HG03565 (cell line): ENCODE results near the gene CAMK2G.
A peak's percentile ranks its signal among the peaks of the same experiment; 100 is the strongest.
"Not testable (repeated sequence)": the region's sequence is repeated elsewhere in the genome, so short reads cannot be mapped to it uniquely, and the experiment has no call there.

Source experiments
- ATAC-seq: cut with Tn5 transposase; IDR thresholded peaks from one replicate; pipeline ENCODE4 v1.9.1; 2021; ENCODE audit warnings: mild to moderate bottlenecking, moderate library complexity; ENCODE audit not compliant: unreplicated experiment

Gene CAMK2G

GRCh38 chr10:73874267-73875138 is at the start of gene CAMK2G:
TSS of gene CAMK2G (minus strand) at chr10:73874555. CDS start at chr10:73874461, 94 bp downstream.
- ATAC-seq, result peak; percentile 59

DNA sequence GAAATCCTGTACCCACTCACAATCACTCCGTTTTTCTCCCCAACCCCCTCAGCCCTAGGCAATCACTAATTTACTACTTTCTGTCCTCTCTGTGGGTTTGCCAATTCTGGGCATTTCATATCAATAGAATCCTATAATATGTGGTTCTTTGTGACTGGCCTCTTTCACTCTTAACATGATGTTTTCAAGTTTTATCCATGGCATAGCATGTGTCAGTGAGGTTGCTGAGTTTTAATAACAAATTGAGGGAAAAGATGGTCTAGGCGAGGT is 48.4 kb upstream of the CAMK2G start:
- no peak for ATAC-seq

- ATAC-seq, result no peak
Observed at GRCh38 chr10:73922007-73922863, 47.9 kb upstream of the CAMK2G start.

GRCh38 chr10:73920089-73920488 is 45.7 kb upstream of the CAMK2G start:
- ATAC-seq, result no peak

DNA sequence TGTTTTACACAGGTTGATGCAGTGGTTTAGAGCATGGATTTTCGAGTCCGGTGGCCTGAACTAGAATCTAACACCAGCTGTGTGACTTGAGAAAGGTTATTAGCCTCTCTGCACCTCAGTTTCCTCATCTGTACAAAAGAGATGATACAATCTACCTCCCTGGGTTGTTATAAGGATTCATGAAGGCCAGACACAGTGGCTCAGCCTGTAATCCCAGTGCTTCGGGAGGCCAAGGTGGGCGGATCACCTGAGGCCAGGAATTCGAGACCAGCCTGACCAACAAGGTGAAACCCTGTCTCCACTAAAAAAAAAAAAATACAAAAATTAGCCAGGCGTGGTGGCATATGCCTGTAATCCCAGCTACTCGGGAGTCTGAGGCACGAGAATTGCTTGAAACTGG is 45.1 kb upstream of the CAMK2G start:
- ATAC-seq, result not testable (repeated sequence)

DNA sequence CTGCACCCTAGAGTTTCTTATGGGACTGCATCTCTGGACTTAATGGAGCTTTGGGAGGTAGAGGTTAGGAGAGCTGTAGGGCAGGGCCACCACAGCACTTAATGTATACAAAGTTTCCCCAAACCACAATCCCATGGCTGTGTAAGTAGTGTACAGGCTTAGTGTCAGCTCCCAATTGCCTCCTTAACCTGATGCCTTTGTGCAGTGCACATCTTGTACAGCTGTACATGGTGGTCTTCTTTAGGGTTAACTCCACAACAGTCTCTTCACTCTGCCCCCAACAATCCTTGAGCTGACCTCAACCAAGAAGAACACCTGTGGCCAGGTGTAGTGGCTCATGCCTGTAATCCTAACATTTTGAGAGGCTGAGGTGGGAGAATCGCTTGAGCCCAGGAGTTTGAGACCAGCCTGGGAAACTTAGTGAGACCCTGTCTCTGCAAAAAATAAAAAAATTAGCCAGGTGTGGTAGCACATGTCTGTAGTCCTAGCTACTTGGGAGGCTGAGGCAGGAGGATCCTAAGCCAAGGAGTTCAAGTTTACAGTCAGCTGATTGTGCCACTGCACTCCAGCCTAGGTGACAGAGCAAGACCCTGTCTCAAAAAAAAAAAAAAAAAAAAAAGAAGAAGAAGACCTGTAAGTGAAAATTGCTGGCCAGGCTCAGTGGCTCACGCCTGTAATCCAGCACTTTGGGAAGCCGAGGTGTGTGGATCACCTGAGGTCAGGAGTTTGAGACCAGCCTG is 43.4 kb upstream of the CAMK2G start:
- no peak for ATAC-seq

DNA sequence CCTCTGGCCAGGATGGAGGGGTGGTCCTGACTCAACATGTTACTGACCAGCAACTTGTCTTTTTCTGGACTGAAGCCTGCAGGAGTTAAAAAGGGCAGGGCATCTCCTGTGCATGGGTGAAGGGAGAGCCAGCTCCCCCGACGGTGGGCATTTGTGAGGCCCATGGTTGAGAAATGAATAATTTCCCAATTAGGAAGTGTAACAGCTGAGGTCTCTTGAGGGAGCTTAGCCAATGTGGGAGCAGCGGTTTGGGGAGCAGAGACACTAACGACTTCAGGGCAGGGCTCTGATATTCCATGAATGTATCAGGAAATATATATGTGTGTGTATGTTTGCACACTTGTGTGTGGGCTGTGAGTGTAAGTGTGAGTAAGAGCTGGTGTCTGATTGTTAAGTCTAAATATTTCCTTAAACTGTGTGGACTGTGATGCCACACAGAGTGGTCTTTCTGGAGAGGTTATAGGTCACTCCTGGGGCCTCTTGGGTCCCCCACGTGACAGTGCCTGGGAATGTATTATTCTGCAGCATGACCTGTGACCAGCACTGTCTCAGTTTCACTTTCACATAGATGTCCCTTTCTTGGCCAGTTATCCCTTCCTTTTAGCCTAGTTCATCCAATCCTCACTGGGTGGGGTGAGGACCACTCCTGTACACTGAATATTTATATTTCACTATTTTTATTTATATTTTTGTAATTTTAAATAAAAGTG is 42.6 kb upstream of the CAMK2G start:
- ATAC-seq, result no peak

DNA sequence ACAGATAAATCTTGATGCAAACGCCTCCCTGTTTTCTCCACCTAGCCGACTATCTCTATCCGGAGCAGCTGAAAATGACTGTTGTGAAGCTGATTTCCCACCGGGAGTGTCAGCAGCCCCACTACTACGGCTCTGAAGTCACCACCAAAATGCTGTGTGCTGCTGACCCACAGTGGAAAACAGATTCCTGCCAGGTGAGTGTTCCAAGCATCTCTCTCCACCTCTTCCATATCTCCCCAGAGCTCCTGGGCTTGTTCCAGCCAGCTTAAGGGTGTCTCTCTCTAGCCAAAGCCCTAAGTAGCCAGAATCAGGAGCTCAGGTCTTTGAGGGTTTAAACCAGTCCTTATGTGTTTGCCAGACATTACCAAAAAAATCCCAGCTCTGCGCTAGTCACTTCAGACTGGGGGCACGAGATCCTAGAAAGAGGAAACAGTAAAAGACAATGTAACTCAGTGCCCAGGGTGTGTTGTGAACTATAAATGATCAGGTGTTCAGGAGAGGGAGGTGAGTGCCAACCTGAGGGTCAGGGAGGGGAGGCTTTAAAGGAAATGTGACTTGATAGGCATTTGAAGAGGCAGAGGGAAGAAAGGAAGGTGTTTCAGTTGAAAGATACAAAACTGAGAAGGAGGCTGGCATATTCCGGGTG is 41.0 kb upstream of the CAMK2G start:
- no peak for ATAC-seq

GRCh38 chr10:73914036-73914435 is 39.7 kb upstream of the CAMK2G start:
- no peak for ATAC-seq

GRCh38 chr10:73911553-73912004 is 37.2 kb upstream of the CAMK2G start:
- ATAC-seq, result no peak

DNA sequence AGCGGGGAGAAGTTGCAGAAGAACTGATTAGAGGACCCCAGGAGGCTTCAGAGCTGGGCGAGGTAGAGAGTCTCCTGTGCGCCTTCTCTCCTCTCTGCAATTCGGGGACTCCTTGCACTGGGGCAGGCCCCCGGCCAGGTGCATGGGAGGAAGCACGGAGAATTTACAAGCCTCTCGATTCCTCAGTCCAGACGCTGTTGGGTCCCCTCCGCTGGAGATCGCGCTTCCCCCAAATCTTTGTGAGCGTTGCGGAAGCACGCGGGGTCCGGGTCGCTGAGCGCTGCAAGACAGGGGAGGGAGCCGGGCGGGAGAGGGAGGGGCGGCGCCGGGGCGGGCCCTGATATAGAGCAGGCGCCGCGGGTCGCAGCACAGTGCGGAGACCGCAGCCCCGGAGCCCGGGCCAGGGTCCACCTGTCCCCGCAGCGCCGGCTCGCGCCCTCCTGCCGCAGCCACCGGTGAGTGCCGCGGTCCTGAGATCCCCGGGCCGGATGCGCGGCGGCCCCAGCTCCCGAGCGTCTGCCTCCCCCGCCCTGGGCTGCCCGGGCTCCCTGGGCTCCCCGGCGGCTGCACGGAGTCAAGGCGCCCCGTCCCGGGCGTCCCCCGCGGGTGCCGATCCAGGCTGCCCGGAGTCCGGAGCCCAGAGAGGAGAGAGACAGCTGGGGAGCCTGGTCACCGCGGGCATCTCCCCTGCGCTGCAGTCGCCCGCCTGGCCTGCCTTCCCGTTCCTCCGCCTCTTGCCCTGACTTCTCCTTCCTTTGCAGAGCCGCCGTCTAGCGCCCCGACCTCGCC is 36.6 kb upstream of the CAMK2G start, which contains the start of gene PLAU:
Gene PLAU, plus strand, starts transcription at position 369 of the 789 bp plus-strand sequence. CDS start 424 bp downstream, outside the sequence.
- no peak for ATAC-seq

- ATAC-seq, result no peak
Observed at GRCh38 chr10:73910401-73910763, 36.0 kb upstream of the CAMK2G start.

DNA sequence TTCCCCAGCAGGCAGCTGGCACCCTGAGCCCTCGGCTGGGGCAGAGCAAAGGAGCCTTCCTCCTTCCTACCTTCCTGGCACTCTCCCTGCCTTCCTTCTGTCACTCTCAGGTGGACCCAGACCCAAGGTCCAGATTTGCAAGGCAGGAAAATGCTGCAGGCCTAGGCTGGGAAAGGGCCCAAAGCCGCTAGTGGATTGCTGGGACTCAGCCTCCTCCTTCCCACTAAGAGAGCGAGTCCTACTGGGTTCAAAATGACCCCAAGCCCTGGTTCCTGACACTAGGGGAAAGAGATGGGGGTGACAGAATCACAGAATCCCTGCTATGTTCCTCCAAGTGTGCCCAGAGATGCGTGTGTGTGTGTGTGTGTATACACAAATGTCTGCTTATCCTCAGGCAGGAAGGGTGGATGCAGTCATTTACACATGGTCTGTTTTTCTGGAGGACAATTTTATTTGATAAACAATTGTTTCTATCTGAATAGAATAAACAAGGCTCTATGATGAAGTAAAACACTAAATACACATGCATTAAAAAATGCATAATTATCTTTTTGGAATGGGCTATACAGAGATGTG is 35.3 kb upstream of the CAMK2G start:
- no peak for ATAC-seq

DNA sequence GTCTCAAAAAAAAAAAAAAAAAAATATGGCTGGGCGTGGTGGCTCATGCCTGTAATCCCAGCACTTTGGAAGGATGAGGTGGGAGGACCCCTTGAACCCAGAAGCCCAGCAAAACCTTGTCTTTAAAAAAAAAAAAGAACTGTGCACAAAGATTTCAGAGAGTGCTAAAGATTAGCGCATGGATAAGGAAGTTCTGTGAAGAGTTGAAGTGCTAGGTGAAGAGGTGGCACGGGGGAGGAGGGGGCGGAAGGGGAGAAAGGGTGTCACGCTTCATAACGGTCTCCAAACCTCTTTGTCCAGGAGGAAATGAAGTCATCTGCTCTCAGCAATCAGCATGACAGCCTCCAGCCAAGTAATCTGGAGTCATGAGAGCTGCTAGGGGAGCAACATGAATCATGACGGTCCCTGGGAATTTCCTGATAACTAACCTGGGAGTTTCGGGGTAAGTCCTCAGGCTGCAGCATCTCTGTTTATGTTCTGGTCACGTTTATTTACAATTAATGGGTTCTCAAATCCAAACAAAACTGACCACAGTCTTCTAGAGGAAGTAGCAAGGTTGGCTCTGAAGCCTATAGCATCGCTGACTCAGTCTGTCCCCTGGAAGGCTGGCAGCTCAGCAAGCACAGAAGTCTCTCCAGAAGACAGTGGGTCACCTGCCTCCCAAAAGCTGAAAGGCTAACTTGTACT is 34.6 kb upstream of the CAMK2G start:
- ATAC-seq, result no peak

DNA sequence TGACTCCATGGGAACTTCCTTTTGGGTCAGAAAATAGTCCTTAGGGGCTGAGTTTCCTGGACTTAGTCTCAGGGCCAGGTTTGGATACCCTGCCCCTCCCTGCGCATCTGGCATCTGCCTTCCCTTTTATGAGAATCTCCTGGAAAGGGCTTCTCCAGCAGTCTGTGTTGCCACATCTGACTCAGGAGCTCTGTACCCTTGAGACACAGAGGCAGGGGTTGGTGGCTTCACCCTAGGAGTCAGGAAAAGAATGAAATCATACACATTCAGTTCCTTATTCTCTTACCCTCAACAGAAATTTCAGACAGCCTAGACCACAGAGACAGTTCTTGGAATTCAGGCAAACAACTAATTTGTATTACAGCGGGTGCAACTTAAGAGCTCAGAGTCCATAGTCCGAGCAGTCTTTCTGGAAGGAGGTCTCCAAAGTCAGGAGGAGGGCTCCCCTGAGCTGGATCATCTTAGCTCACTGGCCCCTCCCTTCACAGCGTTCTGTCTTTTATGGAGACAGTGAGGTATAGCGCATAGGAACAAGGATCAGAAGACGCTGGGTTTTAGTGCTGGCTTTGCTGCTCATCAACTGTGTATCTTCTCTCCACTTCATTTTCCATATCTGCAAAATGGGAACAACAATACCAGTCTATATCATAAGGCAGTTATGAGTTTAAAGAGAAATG is 33.6 kb upstream of the CAMK2G start:
- no peak for ATAC-seq

GRCh38 chr10:73906524-73907447 is 32.4 kb upstream of the CAMK2G start:
- ATAC-seq, result no peak
